ENCODE measurements around the gene POLR3B. TPM values are rescaled to one million over a fixed set of nuclear protein-coding genes. Genes with fewer than 3 reads are reported as not detected.

Gene POLR3B
- total RNA-seq, 1 experiment from 2014 or later = 10.7 TPM

DNA sequence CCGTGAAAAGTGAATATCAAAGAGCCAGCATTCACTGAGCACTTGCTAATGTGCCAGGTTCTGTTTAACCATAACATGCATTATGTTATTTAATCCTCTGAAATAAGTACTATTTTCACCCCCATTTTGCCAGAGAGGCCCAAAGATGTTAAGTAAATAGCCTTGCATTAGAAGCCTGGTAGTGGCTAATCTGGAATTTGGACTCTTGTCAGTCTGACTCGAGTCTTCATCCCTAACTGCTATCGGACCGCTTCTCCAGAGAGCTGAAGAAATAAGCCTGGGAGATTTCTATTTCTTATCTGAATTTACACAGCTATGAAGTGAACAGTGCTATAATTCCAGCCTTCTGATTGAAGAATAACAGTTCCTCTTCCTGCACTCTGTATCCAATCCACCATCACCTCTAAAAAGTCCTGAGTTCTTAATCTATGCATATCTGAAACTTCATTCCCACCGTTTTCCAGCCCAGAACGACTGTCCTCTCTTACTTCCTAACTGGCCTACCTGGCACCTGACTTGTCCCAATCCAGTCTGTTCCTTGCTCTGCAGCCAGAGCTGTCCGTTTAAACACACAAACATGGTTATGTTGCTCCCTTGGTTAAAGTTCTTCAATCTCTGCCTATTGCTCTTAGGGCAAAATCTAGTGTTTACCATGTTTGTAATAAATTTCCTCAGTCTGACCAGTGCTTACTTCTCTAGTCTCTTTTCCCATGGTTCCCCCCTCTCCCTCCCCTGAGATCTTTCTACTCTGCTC is 2.3 kb downstream of the POLR3B start:
- TF ChIP-seq, protein P1, sequence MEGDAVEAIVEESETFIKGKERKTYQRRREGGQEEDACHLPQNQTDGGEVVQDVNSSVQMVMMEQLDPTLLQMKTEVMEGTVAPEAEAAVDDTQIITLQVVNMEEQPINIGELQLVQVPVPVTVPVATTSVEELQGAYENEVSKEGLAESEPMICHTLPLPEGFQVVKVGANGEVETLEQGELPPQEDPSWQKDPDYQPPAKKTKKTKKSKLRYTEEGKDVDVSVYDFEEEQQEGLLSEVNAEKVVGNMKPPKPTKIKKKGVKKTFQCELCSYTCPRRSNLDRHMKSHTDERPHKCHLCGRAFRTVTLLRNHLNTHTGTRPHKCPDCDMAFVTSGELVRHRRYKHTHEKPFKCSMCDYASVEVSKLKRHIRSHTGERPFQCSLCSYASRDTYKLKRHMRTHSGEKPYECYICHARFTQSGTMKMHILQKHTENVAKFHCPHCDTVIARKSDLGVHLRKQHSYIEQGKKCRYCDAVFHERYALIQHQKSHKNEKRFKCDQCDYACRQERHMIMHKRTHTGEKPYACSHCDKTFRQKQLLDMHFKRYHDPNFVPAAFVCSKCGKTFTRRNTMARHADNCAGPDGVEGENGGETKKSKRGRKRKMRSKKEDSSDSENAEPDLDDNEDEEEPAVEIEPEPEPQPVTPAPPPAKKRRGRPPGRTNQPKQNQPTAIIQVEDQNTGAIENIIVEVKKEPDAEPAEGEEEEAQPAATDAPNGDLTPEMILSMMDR (IDR thresholded peaks at IDR 0.05 in 2 of 3, conservative IDR thresholded peaks at IDR 0.05 in 1 of 3; ENCODE audit: borderline replicate concordance in 1 of 3, insufficient read depth in 1 of 3, low read depth in 2 of 3, low read length in 2 of 3) = no peak
- TF ChIP-seq, protein P2, sequence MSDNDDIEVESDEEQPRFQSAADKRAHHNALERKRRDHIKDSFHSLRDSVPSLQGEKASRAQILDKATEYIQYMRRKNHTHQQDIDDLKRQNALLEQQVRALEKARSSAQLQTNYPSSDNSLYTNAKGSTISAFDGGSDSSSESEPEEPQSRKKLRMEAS (IDR thresholded peaks at IDR 0.05) = no peak
- TF ChIP-seq EZH2phosphoT487 (IDR thresholded peaks at IDR 0.05; ENCODE audit: borderline replicate concordance) (no peak), ZFX (IDR thresholded peaks at IDR 0.05) (no peak), JUND (IDR thresholded peaks at IDR 0.05) (no peak), FOSL1 (IDR thresholded peaks at IDR 0.05; ENCODE audit: low read depth) (no peak), SIN3A (IDR thresholded peaks at IDR 0.05; ENCODE audit: low read depth) (no peak), SP1 (IDR thresholded peaks at IDR 0.05; ENCODE audit: low read depth) (no peak), EZH2 (IDR thresholded peaks at IDR 0.05) (no peak), TCF7L2 (IDR thresholded peaks at IDR 0.05; ENCODE audit: borderline replicate concordance, extremely low read depth, insufficient read depth, insufficient read length) (no peak)
- TF ChIP-seq, protein P3, sequence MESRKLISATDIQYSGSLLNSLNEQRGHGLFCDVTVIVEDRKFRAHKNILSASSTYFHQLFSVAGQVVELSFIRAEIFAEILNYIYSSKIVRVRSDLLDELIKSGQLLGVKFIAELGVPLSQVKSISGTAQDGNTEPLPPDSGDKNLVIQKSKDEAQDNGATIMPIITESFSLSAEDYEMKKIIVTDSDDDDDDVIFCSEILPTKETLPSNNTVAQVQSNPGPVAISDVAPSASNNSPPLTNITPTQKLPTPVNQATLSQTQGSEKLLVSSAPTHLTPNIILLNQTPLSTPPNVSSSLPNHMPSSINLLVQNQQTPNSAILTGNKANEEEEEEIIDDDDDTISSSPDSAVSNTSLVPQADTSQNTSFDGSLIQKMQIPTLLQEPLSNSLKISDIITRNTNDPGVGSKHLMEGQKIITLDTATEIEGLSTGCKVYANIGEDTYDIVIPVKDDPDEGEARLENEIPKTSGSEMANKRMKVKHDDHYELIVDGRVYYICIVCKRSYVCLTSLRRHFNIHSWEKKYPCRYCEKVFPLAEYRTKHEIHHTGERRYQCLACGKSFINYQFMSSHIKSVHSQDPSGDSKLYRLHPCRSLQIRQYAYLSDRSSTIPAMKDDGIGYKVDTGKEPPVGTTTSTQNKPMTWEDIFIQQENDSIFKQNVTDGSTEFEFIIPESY (IDR thresholded peaks at IDR 0.05; ENCODE audit: extremely low read depth, insufficient replicate concordance, low read length) = no peak
- ChIA-PET RAD21 (ENCODE audit: low non-redundant PET in 1 of 2, low total read pairs in 2 of 2, uncharacterized antibody in 2 of 2, unreplicated experiment in 2 of 2) (no interaction called here), CTCF (no interaction called here), POLR2A (no interaction called here)
- no peak overlapping the region for H2AFZ ChIP-seq (ENCODE audit: low read depth, low read length, poor library complexity, severe bottlenecking)
- no peak overlapping the region for H3K4me2 ChIP-seq (ENCODE audit: low read length)
- no peaks in the 10 kb centered on the region for H3K27me3 ChIP-seq (ENCODE audit: insufficient read depth, low read length)
- H3K4me3 ChIP-seq (replicated peaks in 1 of 2; ENCODE audit: low read depth in 1 of 2, low read length in 2 of 2) = no peak overlapping the region
- DNase-seq (ENCODE audit: low read depth, low spot score) = no peak
- ATAC-seq = no peak
- H3K9me3 ChIP-seq (ENCODE audit: control insufficient read depth in 1 of 2, insufficient read depth in 1 of 2, low read depth in 1 of 2, low read length in 2 of 2) = no peaks in the 10 kb centered on the region
- H3K4me1 ChIP-seq (ENCODE audit: control insufficient read depth in 1 of 2, insufficient read depth in 2 of 2, low read length in 2 of 2) = peaks cover 3 to 11% of the 10 kb centered on the region in 2 experiments; a peak in 3 of 4 replicates
- H3K27ac ChIP-seq (ENCODE audit: low read depth, low read length) = no peak overlapping the region
- no peak overlapping the region for H3K9ac ChIP-seq (ENCODE audit: low read length)
- H3K9me2 ChIP-seq (ENCODE audit: insufficient read depth) = no peaks in the 10 kb centered on the region
- intact Hi-C loops (cut with micrococcal nuclease) = no loop called here
- no peaks in the 10 kb centered on the region for H3K36me3 ChIP-seq (ENCODE audit: control insufficient read depth in 1 of 2, insufficient read depth in 2 of 2, low read length in 2 of 2)
- no peaks in the 10 kb centered on the region for H4K20me1 ChIP-seq (ENCODE audit: insufficient read depth)
- BruUV-seq (replicated peaks) = no TSS peak
- H3K79me2 ChIP-seq (ENCODE audit: insufficient read depth, low read length) = peaks cover 44% of the 10 kb centered on the region

Data from HCT116 (cell line).